Activated naive CD4-positive, alpha-beta T cell treated with anti-CD3 and anti-CD28 coated beads, Interleukin-2, amount 50 U/mL, for 72 hours (primary cell): ENCODE results near the gene UBXN7. TPM values are rescaled to one million over a fixed set of nuclear protein-coding genes. Genes with fewer than 3 reads are reported as not detected.
A peak's percentile ranks its signal among the peaks of the same experiment; 100 is the strongest.
"Not testable (repeated sequence)": the region's sequence is repeated elsewhere in the genome, so short reads cannot be mapped to it uniquely, and the experiment has no call there.

Source experiments
- ATAC-seq, 2 donors: fragments of 150-1000 bp; cut with Tn5 transposase; 2 replicates each; pipeline ENCODE4 v1.10.0; 2021; ENCODE audit warnings: mild to moderate bottlenecking in 2 of 2, moderate library complexity in 2 of 2
- DNase-seq, 2 donors: peaks; one replicate each; pipeline ENCODE4 v3.0.0; 2021 to 2022; ENCODE audit warnings: low spot score in 2 of 2
- H3K27ac Mint-ChIP-seq, 2 donors: one replicate each; pipeline ENCODE4 v1.8.0; 2022; ENCODE audit warnings: mild to moderate bottlenecking in 2 of 2, mixed read lengths in 2 of 2
- H3K36me3 Mint-ChIP-seq, 2 donors: one replicate each; pipeline ENCODE4 v1.8.0; 2022; ENCODE audit warnings: mixed read lengths in 2 of 2
- H3K9me3 Mint-ChIP-seq, 2 donors: one replicate each; pipeline ENCODE4 v1.8.0; 2022; ENCODE audit warnings: mixed read lengths in 2 of 2
- total RNA-seq, 2 donors: library from RNA; stranded (reverse); gene quantifications; one replicate each; pipeline ENCODE4 v1.2.3, GENCODE V29; 2022

Gene UBXN7
- 100 to 1,000 TPM in 1 of 2 donors, 10 to 100 TPM in 1; 78.1 to 101 TPM for total RNA-seq

GRCh38 chr3:196432137-196432879 lies at the start of gene UBXN7:
Gene UBXN7 (minus strand): TSS chr3:196432427. CDS start chr3:196432399, 28 bp downstream.
- no peaks in the 10 kb centered on the region for H3K9me3 Mint-ChIP-seq
- peaks cover 19 to 20% of the 10 kb centered on the region in 2 donors for H3K36me3 Mint-ChIP-seq
- ATAC-seq (peak; percentile 88 to 91), DNase-seq (peak; percentile 95 to 96)
- H3K27ac Mint-ChIP-seq = peak within 1 kb of the TSS; percentile 94 to 96

- Mint-ChIP-seq H3K27ac (no peak overlapping the region), H3K36me3 (peaks cover 0 to 19% of the 10 kb centered on the region in 2 donors), H3K9me3 (no peaks in the 10 kb centered on the region)
- DNase-seq (no peak), ATAC-seq (no peak)
Measured at GRCh38 chr3:196477678-196478077, 45.5 kb upstream of the UBXN7 start.

GRCh38 chr3:196472286-196472685 lies 40.1 kb upstream of the UBXN7 start:
- no peaks in the 10 kb centered on the region for H3K9me3 Mint-ChIP-seq
- DNase-seq (no peak), ATAC-seq (no peak)
- no peak overlapping the region for H3K27ac Mint-ChIP-seq
- peaks cover 6 to 17% of the 10 kb centered on the region in 2 donors for H3K36me3 Mint-ChIP-seq

GRCh38 chr3:196471551-196471950 lies 39.3 kb upstream of the UBXN7 start:
- H3K36me3 Mint-ChIP-seq = peaks cover 6 to 17% of the 10 kb centered on the region in 2 donors
- no peak overlapping the region for H3K27ac Mint-ChIP-seq
- no peak for DNase-seq
- no peaks in the 10 kb centered on the region for H3K9me3 Mint-ChIP-seq
- ATAC-seq = no peak

GRCh38 chr3:196470182-196470581 lies 38.0 kb upstream of the UBXN7 start:
- H3K9me3 Mint-ChIP-seq, H3K27ac Mint-ChIP-seq, ATAC-seq, DNase-seq: not testable (repeated sequence)
- peaks cover 13 to 23% of the 10 kb centered on the region in 2 donors for H3K36me3 Mint-ChIP-seq

- DNase-seq = no peak
- Mint-ChIP-seq H3K9me3 (peaks cover 12 to 13% of the 10 kb centered on the region in 2 donors), H3K36me3 (peaks cover 9 to 22% of the 10 kb centered on the region in 2 donors), H3K27ac (no peak overlapping the region)
- no peak for ATAC-seq
Measured at GRCh38 chr3:196463804-196464203, 31.6 kb upstream of the UBXN7 start.

GRCh38 chr3:196463478-196463756 lies 31.2 kb upstream of the UBXN7 start:
- peak overlapping the region in 1 of 2 donors; percentile 30 for H3K27ac Mint-ChIP-seq
- DNase-seq (no peak), ATAC-seq (no peak)
- peaks cover 9 to 22% of the 10 kb centered on the region in 2 donors for H3K36me3 Mint-ChIP-seq
- H3K9me3 Mint-ChIP-seq = peaks cover 12 to 13% of the 10 kb centered on the region in 2 donors

- Mint-ChIP-seq H3K36me3 (peaks cover 9 to 21% of the 10 kb centered on the region in 2 donors), H3K9me3 (peaks cover 12 to 13% of the 10 kb centered on the region in 2 donors)
- H3K27ac Mint-ChIP-seq, ATAC-seq, DNase-seq: not testable (repeated sequence)
Measured at GRCh38 chr3:196462680-196463477, 30.7 kb upstream of the UBXN7 start.

GRCh38 chr3:196458063-196458462 lies 25.8 kb upstream of the UBXN7 start:
- DNase-seq = no peak
- peak overlapping the region in 1 of 2 donors; percentile 13 for H3K27ac Mint-ChIP-seq
- no peak for ATAC-seq
- H3K9me3 Mint-ChIP-seq = peaks cover 12 to 13% of the 10 kb centered on the region in 2 donors
- peaks cover 0 to 6% of the 10 kb centered on the region in 2 donors for H3K36me3 Mint-ChIP-seq

GRCh38 chr3:196457470-196457869 lies 25.2 kb upstream of the UBXN7 start:
- not testable (repeated sequence) for DNase-seq

GRCh38 chr3:196454935-196455334 lies 22.7 kb upstream of the UBXN7 start:
- DNase-seq (no peak), ATAC-seq (peak in 1 of 2 donors; percentile 11)
- Mint-ChIP-seq H3K27ac (no peak overlapping the region), H3K36me3 (no peaks in the 10 kb centered on the region), H3K9me3 (no peaks in the 10 kb centered on the region)

More at GRCh38 chr3:196457470-196457869, 25.2 kb upstream of the UBXN7 start:
- H3K9me3 Mint-ChIP-seq, H3K27ac Mint-ChIP-seq, H3K36me3 Mint-ChIP-seq, ATAC-seq: not testable (repeated sequence)

GRCh38 chr3:196445391-196445790 lies 13.2 kb upstream of the UBXN7 start:
- H3K9me3 Mint-ChIP-seq, DNase-seq, ATAC-seq, H3K36me3 Mint-ChIP-seq, H3K27ac Mint-ChIP-seq: not testable (repeated sequence)

GRCh38 chr3:196444500-196444894 lies 12.3 kb upstream of the UBXN7 start:
- DNase-seq (no peak), ATAC-seq (no peak)
- H3K36me3 Mint-ChIP-seq = no peaks in the 10 kb centered on the region
- no peak overlapping the region for H3K27ac Mint-ChIP-seq
- H3K9me3 Mint-ChIP-seq = no peaks in the 10 kb centered on the region

GRCh38 chr3:196440696-196441095 lies 8.5 kb upstream of the UBXN7 start:
- Mint-ChIP-seq H3K9me3 (no peaks in the 10 kb centered on the region), H3K27ac (no peak overlapping the region), H3K36me3 (no peaks in the 10 kb centered on the region)
- DNase-seq (no peak), ATAC-seq (no peak)

GRCh38 chr3:196440041-196440537 lies 7.9 kb upstream of the UBXN7 start:
- ATAC-seq = no peak
- Mint-ChIP-seq H3K9me3 (no peaks in the 10 kb centered on the region), H3K36me3 (no peaks in the 10 kb centered on the region), H3K27ac (peak overlapping the region in 1 of 2 donors; percentile 65)
- no peak for DNase-seq

GRCh38 chr3:196431181-196432136 lies 768 bp downstream of the UBXN7 start:
- peak; percentile 25 to 50 for ATAC-seq
- peak; percentile 29 to 60 for DNase-seq
- Mint-ChIP-seq H3K36me3 (peaks cover 19 to 20% of the 10 kb centered on the region in 2 donors), H3K9me3 (no peaks in the 10 kb centered on the region), H3K27ac (peak overlapping the region; percentile 94 to 96)
